ENCODE data around the gene PTPA. TPM values are rescaled to one million over a fixed set of nuclear protein-coding genes. Genes with fewer than 3 reads are reported as not detected.
A peak's percentile ranks its signal among the peaks of the same experiment; 100 is the strongest.

PTPA gene
- total RNA-seq, 1 donor from 2014 or later, result 220 TPM

- peak overlapping the region; percentile 58 for H3K4me3 ChIP-seq (ENCODE audit: low read depth, low read length)
- DNase-seq (ENCODE audit: low read depth), result no peak
- TF ChIP-seq, protein P1, sequence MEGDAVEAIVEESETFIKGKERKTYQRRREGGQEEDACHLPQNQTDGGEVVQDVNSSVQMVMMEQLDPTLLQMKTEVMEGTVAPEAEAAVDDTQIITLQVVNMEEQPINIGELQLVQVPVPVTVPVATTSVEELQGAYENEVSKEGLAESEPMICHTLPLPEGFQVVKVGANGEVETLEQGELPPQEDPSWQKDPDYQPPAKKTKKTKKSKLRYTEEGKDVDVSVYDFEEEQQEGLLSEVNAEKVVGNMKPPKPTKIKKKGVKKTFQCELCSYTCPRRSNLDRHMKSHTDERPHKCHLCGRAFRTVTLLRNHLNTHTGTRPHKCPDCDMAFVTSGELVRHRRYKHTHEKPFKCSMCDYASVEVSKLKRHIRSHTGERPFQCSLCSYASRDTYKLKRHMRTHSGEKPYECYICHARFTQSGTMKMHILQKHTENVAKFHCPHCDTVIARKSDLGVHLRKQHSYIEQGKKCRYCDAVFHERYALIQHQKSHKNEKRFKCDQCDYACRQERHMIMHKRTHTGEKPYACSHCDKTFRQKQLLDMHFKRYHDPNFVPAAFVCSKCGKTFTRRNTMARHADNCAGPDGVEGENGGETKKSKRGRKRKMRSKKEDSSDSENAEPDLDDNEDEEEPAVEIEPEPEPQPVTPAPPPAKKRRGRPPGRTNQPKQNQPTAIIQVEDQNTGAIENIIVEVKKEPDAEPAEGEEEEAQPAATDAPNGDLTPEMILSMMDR (conservative IDR thresholded peaks at IDR 0.05; ENCODE audit: low read depth, low read length), result no peak
Observed at GRCh38 chr9:129142138-129142935, 31.1 kb downstream of the PTPA start.

- DNase-seq (ENCODE audit: low read depth), result no peak
- TF ChIP-seq, protein P1 (conservative IDR thresholded peaks at IDR 0.05; ENCODE audit: low read depth, low read length), result peak; percentile 99
- peak overlapping the region; percentile 58 for H3K4me3 ChIP-seq (ENCODE audit: low read depth, low read length)
Observed at GRCh38 chr9:129143031-129143927, 32.1 kb downstream of the PTPA start.

DNA sequence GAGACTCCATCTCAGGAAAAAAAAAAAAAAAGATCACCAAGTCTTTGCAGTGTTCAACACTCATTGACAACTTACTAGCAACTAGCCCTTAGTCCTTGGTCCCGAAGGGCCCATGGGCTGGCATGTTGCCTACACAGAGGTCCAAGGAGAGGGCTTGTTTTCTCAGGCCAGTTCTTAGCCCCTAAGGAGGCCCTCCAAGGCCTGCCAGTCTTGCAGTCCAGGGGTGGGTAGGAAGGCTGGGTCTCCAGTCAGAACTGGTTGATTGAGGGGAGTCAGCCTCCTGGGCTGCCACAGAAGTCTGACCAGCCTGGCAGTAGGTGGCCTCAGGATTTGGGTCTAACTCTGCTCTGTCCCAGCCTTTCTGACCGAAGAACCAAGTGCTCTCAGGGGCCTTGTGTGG lies 34.1 kb downstream of the PTPA start:
- H3K4me3 ChIP-seq (ENCODE audit: low read depth, low read length), result no peak overlapping the region
- no peak for DNase-seq (ENCODE audit: low read depth)

GRCh38 chr9:129145841-129146292 lies 34.7 kb downstream of the PTPA start:
- no peak for DNase-seq (ENCODE audit: low read depth)
- TF ChIP-seq, protein P1 (conservative IDR thresholded peaks at IDR 0.05; ENCODE audit: low read depth, low read length), result no peak
- H3K4me3 ChIP-seq (ENCODE audit: low read depth, low read length), result no peak overlapping the region

More for the DNA sequence above, 34.1 kb downstream of the PTPA start:
- TF ChIP-seq, protein P1 (conservative IDR thresholded peaks at IDR 0.05; ENCODE audit: low read depth, low read length), result no peak

DNA sequence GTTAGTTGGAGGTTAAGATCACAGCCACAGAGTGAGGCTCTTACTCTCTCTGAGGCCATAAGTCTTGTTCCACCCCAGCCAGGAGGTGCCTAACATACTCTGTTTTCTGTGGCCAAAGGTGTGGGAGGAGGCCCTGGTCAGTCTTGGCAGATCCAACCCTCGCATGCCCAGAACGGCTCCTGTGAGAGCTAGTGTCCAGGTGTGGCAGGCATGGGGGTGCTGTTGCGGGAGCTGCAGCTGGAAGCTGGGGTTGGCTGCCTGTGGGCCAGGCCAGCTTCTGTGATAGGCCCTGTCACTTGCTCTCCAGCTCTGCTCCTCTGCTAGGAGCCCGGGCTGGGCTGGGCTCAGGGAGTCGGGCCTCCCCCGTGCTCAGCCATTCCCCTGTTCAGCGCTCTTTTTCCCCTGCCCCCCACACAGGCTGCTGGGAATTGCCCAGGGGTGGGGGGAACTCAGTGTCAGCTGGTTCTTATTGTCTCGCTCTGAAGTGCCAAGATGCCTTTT lies 35.3 kb downstream of the PTPA start:
- TF ChIP-seq, protein P1 (conservative IDR thresholded peaks at IDR 0.05; ENCODE audit: low read depth, low read length), result no peak
- H3K4me3 ChIP-seq (ENCODE audit: low read depth, low read length), result no peak overlapping the region
- DNase-seq (ENCODE audit: low read depth), result no peak

GRCh38 chr9:129148463-129149204 lies 37.4 kb downstream of the PTPA start:
- H3K4me3 ChIP-seq (ENCODE audit: low read depth, low read length), result no peak overlapping the region
- DNase-seq (ENCODE audit: low read depth), result no peak
- TF ChIP-seq, protein P1 (conservative IDR thresholded peaks at IDR 0.05; ENCODE audit: low read depth, low read length), result no peak
